Fibroblast of villous mesenchyme (primary cell): ENCODE measurements around the gene NOL7. TPM values are rescaled to one million over a fixed set of nuclear protein-coding genes. Genes with fewer than 3 reads are reported as not detected.

Experiments
- DNase-seq: peaks from one replicate; pipeline ENCODE4 v3.0.0-alpha.2; 2010; ENCODE audit warnings: low read depth
- H3K4me3 ChIP-seq: 2 replicates; pipeline ENCODE4 v1.5.1; 2011; ENCODE audit warnings: low read depth, mild to moderate bottlenecking, low read length
- total RNA-seq: library from RNA; depleted of rRNA; stranded (reverse); fragments of >200 nt; gene quantifications from 2 replicates; pipeline ENCODE4 v1.2.3, GENCODE V29; 2012
- TF ChIP-seq, protein P1 (sequence below): IDR thresholded peaks from 2 replicates; pipeline ENCODE4 v1.5.1; 2012; ENCODE audit warnings: low read depth, mild to moderate bottlenecking, low read length; ENCODE audit not compliant: insufficient read depth

The NOL7 gene
- total RNA-seq, 1 donor: 50.1 TPM

DNA sequence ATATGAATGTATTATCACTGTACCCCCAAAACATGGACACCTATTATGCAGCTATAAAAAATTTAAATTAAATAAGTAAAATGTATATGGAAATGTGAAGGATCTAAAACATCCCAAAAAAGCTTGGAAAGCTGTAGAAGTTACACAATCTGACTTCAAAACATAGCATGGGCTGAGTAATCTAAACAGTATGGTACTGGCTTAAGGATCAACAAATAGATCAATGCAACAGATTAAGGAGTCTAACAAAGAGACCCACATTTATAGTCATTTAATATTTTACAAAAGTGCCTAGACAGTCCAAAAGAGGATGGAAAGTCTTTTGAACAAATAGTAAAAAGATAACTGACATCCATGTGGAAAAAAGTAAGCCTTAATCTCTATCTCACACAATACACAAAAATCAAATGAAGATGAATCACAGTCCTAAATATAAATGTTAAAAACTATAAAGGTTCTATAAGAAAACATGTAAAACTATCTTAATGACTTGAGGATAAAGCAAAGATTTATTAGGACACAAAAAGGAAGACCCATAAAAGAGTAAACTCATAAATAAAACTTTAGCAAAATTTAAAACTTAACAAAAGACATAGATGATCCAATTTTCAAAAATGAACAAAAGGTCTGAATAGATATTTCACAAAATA is 49.7 kb downstream of the NOL7 start:
- H3K4me3 ChIP-seq: no peak overlapping the region
- TF ChIP-seq, protein P1, sequence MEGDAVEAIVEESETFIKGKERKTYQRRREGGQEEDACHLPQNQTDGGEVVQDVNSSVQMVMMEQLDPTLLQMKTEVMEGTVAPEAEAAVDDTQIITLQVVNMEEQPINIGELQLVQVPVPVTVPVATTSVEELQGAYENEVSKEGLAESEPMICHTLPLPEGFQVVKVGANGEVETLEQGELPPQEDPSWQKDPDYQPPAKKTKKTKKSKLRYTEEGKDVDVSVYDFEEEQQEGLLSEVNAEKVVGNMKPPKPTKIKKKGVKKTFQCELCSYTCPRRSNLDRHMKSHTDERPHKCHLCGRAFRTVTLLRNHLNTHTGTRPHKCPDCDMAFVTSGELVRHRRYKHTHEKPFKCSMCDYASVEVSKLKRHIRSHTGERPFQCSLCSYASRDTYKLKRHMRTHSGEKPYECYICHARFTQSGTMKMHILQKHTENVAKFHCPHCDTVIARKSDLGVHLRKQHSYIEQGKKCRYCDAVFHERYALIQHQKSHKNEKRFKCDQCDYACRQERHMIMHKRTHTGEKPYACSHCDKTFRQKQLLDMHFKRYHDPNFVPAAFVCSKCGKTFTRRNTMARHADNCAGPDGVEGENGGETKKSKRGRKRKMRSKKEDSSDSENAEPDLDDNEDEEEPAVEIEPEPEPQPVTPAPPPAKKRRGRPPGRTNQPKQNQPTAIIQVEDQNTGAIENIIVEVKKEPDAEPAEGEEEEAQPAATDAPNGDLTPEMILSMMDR: no peak
- peak; percentile 66 for DNase-seq

DNA sequence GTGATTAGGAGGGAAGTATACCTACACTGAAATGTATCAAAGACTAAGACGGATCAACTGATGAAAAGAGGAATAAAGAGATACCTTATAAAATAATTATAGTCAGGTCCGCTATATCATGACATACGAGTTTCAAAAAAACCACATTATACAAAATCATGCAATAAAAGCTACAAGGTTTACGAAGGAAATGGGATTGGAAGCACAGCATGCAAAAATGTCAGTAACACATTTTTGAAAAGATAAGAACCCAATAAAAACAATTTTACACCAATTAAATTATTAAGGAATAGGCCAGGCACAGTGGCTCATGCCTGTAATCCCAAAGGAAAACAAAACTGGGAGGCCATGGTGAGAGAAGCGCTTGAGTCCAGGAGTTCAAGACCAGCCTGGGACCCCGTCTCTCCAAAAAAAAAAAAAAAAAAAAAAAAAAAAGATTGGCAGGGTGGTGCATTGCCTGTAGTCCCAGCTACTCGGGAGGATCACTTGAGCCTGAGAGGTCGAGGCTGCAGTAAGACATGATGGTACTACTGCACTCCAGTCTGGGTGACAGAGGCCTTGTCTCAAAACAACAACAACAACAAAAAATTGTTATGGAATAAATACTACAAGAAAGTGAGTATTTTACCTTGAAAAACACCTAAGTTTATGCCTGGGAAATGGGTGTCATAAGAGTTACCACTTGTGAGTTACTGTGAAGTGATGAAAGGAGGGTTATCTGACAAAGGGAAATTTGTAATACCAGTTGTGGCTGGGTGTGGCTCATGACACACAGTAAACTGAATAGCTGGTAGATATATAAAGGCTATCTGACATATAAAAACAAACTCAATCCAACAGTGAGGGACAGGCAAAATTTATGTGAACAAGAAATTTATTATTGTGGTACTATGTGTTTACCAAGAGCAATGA is 51.3 kb downstream of the NOL7 start:
- TF ChIP-seq, protein P1: no peak
- DNase-seq: no peak
- H3K4me3 ChIP-seq: no peak overlapping the region

DNA sequence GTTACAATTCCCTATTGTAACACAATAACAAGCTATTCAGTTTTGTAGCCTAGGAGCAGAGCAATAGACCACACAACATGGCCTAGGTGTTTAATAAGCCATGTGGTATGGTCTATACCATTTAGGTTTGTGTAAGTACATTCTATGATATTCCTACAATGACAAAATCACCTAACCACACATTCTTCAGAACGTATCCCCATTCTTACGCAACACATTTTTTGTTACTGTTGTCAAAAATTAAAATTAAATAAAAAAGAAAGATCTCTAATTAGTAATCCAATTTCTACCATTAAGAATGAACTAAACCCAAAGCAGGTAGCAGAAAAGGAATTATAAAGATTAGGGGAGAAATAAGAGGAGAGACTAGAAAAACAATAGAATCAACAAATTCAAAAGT is 52.5 kb downstream of the NOL7 start:
- no peak overlapping the region for H3K4me3 ChIP-seq
- TF ChIP-seq, protein P1: no peak
- DNase-seq: no peak

DNA sequence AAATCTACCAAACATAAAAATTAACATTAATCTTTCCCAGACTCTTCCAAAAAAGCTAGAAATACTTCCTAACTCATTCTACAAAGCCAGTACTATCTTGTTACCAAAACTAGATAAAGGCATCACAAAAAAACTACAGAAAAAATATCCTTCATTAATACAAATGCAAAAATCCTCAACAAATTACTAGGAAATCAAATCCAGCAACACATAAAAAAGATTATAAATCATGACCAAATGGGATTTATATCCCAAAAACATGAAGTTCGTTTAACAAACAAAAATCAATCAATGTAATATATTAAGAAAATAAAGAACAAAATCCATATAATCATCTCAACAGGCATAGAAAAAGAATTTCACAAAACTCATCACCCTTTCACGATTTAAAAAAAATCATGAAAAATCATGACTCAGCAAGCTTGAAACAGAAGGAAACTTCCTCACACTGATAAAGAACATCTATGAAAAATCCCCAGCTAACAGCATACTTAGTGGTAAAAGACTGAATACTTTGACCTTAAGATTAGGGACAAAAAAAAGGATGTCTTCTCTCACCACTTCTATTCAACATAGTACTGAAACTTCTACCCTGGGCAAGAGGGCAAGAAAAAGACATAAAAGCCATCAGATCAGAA is 53.3 kb downstream of the NOL7 start:
- TF ChIP-seq, protein P1: no peak
- DNase-seq: peak; percentile 41
- H3K4me3 ChIP-seq: no peak overlapping the region

DNA sequence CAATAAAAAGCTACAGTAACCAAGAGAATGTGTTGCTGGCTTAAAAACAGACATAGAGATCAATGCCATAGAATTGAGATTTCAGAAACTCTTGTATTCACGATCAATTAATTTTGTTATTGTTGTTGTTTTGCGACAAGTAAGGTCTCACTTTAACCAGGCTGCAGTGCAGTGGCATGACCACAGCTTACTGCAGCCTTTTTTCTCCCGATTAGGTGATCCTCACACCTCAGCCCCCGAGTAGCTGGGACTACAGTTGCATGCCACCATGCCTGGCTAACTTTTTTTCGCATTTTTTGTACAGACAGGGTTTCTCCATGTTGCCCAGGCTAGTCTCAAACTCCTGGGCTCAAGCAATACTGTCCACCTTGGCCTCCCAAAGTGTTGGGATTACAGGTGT is 54.3 kb downstream of the NOL7 start:
- no peak overlapping the region for H3K4me3 ChIP-seq
- no peak for DNase-seq
- TF ChIP-seq, protein P1: no peak

Other genes with a start within 250 kb of the NOL7 start
- 4.2 and 4.7 TPM in 2 replicates for gene GFOD1, start 127.7 kb upstream of the NOL7 start, total RNA-seq
- gene SIRT5, start 40.7 kb upstream of the NOL7 start, total RNA-seq: 6.1 and 9.9 TPM in 2 replicates
- gene RANBP9, start 96.5 kb downstream of the NOL7 start, total RNA-seq: 25.5 and 26.4 TPM in 2 replicates
- 12.2 and 13.8 TPM in 2 replicates for gene MCUR1, start 199.2 kb downstream of the NOL7 start, total RNA-seq